HG03066 (cell line): ENCODE results near the gene COL18A1.
"Not testable (repeated sequence)": the region's sequence is repeated elsewhere in the genome, so short reads cannot be mapped to it uniquely, and the experiment has no call there.

Experiments
- ATAC-seq: cut with Tn5 transposase; IDR thresholded peaks from one replicate; pipeline ENCODE4 v1.9.1; 2021; ENCODE audit warnings: low read depth; ENCODE audit not compliant: unreplicated experiment

COL18A1 gene

GRCh38 chr21:45436351-45437065 lies 31.5 kb downstream of the COL18A1 start:
- no peak for ATAC-seq

DNA sequence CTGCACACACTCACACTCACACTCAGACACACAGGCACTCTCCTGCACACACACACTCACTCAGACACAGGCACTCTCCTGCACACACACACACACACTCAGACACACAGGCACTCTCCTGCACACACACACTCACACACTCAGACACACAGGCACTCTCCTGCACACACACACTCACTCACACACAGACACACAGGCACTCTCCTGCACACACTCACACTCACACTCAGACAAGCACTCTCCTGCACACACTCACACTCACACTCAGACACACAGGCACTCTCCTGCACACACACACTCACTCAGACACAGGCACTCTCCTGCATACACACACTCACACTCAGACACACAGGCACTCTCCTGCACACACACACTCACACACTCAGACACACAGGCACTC lies 32.9 kb downstream of the COL18A1 start:
- not testable (repeated sequence) for ATAC-seq

DNA sequence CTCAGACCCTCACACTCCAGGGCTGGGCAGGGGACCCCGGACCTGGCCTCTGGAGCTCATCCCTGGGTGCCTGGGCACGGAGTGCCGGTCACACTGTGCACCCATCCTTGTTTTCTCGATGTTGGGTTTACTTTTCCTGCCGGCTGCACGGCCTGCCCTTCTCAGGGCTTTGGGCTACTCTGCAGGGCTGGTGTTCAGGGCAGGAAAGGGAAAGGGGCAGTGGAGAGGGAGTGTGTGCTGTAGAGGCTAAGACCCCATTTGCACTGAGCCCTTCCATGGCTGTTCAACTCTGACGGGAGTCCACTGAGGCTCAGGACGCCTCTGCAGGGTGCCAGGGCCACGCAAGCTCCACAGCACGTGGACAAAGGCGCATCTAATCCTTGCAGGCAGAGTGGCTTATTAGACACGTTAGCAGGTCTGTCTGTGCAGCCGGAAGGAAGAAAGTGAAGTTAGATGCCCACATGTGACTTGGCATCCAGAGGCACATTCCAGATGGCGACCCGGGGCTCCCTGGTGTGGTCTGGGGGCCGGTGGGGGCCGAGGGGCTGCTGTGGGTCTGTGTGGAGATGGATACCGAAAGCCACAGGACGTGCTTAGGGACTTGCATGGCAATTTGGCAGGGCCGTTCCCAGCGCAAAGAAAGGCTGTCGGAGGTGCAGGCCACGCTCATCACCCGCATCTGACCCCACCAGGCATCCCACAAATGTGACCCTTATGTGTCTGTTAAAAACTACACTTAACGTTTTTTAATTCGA lies 33.6 kb downstream of the COL18A1 start:
- ATAC-seq = no peak

DNA sequence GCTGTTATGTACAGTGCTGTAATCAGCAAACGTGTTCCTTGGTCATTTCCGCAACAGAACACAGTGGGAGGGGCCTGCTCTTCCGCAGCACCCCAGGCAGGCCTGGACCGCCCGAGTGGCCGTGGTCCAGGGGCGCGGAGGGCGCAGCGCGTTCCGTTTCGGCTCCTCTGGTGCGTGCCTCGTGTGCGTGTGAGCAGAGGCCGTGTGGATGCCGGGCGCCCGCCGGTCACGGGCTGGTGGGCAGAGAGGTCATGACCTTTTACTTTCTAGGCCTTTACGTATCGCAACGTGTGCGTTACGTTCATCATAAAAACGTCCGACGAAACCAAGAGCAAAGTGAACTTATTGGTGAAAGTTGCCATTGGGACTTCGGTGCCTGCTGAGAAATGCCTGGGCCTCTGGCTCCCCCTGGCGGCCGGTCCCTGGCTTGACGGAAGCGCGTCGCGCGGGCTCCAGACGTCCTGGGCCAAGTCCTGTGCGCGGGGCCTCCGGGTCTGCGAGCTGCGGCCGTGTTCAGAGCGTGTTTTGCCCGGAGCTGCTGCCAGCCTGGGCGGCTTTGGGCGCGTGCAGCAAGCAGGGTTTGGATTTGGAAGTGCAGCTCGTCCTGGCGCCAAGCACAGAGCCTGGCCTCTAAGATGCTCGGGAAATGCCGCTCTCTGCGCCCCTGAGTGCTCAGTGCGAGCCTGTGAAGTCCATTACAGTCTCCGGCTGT lies 34.4 kb downstream of the COL18A1 start:
- ATAC-seq = no peak

GRCh38 chr21:45439901-45440461 lies 35.0 kb downstream of the COL18A1 start:
- ATAC-seq = no peak

DNA sequence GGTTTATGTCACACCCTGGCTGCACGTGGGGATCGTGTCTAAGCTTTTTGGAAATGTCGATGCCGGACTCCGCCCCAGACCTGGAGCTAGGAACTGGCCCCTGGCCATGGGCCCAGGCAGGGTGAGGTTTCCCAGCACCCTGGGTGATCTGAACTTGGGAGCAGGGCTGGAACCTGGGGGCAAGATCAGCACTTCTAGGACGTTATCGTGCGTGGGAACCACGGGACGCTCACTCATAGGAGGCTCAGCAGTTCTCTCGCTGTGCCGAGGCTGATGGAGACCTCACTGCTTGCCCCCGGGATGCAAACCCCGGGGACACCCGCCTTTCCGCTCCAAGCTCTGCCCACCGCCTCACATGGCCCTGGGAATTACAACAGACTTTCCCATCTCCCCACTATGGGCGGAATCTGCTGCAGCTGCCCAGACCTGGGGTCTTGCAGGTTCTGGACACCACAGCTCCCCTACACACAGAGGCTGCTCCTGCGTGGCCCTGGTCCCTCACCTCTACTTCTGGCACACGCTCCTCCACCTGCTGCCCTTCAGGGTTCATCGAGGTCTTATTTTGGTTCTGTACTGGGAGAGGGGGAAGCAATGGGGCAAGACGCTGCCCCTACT lies 35.9 kb downstream of the COL18A1 start:
- ATAC-seq = no peak

DNA sequence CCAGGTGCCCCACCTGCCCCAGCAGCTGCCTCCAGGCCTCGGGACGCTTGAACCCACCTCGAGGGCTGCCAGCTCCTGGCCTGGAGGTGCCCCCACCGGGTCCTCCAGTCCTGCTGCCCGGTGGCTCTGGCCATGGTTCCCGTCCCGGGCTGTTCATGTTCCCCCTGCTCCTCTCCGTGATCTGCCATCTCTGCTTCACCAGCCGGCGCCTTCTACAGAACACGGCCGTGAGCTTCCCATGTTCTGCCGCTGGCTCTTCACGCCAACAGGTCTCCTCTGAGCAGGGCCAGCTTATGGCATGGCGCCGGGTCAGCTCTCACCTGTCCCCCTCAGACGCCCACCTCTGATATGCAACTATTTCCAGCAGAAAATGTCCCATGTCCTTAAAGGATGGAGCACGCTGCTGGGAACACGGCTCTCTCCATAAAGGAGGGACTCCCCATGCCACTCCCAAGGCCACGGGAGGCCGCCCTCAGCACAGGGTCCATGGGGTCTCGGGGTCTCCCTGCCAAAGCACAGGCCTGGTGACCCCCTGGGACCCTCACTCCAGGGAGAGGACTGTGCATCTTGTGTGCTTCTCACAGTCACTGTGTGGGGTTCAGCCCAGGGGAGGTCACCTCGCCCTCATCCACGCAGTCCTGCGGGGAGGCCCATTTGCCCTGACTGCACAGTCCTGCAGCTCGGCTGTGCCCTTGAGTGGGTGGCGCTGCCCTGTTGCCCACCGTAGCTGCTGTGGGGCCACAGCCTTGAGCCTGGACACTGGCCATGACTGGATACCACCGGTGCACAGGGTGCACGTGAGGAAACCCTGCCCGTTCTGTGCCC lies 36.7 kb downstream of the COL18A1 start:
- ATAC-seq = no peak

DNA sequence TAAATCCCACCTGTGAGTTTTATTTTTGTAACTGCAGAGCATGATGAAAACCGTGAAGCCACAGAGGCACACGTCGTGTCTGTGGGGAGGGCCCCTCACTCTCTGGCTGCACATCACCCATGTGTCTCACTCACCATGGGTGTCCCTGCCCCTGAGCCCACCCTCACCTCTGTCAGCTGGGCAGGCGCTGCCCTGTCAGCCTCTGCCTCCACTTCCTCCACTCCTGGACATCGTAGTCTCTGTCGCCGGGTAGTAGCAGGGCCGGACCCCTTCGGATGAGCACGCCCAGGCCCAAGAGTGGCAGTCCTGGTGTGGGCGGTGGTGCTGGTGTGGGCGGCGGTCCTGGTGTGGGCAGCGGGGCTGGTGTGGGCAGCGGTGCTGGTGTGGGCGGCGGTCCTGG lies 37.3 kb downstream of the COL18A1 start:
- ATAC-seq = no peak

DNA sequence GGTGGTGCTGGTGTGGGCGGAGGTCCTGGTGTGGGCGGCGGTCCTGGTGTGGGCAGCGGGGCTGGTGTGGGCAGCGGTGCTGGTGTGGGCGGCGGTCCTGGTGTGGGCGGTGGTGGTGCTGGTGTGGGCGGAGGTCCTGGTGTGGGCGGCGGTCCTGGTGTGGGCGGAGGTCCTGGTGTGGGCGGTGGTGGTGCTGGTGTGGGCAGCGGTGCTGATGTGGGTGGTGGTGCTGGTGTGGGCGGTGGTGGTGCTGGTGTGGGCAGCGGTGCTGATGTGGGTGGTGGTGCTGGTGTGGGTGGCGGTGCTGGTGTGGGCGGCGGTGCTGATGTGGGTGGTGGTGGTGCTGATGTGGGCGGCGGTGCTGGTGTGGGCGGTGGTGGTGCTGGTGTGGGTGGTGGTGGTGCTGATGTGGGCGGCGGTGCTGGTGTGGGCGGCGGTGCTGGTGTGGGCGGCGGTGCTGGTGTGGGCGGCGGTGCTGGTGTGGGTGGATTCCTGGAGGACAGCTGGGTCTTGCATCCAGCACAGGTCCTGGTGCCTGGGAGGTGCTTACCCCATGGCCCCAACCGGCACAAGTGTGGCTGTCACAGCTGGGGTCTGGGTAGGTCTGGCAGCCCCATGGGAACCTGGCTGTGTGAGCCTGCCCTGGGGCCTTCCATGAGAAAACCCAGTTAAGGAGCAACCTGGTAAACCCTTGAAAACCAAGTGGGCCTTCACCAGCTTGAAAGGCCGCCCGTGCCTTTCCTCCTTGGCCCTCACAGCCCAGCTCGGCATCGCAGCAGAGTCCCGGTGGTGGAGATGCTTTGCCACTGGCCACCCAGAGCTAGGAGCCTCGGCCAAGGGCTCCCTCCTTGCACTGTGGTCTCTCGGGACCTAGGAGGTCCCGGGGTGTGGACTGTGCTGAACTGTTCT lies 38.0 kb downstream of the COL18A1 start:
- ATAC-seq = not testable (repeated sequence)

- no peak for ATAC-seq
Measured at GRCh38 chr21:45443595-45444181, 38.7 kb downstream of the COL18A1 start.

DNA sequence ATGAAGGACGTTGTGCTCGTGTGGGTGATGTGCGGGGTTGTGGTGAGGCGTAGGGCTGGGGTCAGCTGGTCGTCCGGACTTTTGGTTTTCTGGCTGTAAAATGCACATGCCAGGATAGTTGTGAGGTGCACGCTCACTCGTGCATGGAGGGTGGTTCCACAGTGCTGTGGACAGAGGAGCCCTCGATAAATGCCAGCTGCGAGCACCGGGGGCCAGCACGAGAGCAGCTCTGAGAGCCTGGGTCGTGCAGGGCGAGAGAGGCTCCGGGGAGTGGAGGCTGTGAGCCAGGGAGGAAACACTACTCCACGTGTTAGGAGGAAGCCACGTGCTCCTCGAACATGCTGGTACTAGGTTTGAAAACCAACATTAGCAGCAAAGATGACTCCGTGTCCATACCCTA lies 39.4 kb downstream of the COL18A1 start:
- ATAC-seq = no peak

GRCh38 chr21:45445369-45445768 lies 40.4 kb downstream of the COL18A1 start:
- no peak for ATAC-seq

GRCh38 chr21:45447821-45448220 lies 42.9 kb downstream of the COL18A1 start:
- no peak for ATAC-seq

GRCh38 chr21:45448283-45448809 lies 43.4 kb downstream of the COL18A1 start:
- no peak for ATAC-seq

DNA sequence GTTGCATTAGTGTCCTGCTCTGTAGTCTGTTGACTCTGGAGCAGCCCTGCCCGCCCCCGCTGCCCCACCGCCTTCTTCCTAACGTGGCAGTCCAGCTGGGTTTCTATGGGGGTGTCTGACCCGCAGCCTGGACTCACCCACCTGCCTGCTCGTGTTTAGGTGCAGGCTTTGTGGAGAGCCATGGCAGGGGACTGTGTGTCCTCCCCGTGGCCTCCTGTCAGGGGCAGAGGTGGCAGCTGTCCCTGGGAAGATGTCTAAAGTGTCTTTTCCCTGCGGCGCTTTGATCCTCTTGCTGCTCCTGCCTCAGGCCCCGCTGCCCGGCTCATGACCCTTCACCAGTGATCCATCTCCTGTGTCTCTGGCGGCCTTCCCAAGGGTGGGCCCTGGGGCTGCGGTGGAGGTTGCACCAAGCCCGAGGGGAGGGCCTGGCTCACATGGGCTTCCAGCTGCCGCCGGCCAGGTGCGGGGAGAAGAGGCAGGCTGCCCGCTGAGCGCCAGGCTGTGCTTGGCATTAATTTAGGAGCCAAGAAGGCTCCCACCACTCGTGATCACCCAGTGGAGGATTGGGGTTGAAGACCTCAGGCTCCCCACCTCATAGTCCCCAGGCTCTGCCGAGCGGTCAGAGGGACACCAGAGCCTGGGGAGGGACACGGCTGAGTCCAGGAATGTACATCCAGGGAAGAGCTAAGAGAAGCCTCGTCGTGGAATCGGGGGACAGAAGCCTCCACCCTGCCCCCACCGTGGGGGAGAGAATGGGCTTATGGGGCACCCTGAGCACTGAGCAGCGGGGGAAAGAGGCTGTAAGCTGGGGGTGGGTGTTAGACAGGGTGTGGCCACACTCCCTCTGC lies 44.1 kb downstream of the COL18A1 start:
- ATAC-seq = no peak

- no peak for ATAC-seq
Measured at GRCh38 chr21:45449658-45450422, 44.9 kb downstream of the COL18A1 start.
